GM12892 (cell line): ENCODE measurements around the gene FERMT3.

Experiments
- POLR2A ChIP-seq: IDR thresholded peaks from 2 replicates; pipeline ENCODE4 v1.6.1; 2011; ENCODE audit warnings: low read depth, low read length, control low read depth
- POLR2AphosphoS5 ChIP-seq: IDR thresholded peaks from 2 replicates; pipeline ENCODE4 v1.6.1; 2011; ENCODE audit warnings: low read depth, low read length, control low read depth
- TAF1 ChIP-seq: IDR thresholded peaks from 2 replicates; pipeline ENCODE4 v1.6.1; 2011; ENCODE audit warnings: low read depth, mild to moderate bottlenecking, control low read depth, low read length, borderline replicate concordance

DNA sequence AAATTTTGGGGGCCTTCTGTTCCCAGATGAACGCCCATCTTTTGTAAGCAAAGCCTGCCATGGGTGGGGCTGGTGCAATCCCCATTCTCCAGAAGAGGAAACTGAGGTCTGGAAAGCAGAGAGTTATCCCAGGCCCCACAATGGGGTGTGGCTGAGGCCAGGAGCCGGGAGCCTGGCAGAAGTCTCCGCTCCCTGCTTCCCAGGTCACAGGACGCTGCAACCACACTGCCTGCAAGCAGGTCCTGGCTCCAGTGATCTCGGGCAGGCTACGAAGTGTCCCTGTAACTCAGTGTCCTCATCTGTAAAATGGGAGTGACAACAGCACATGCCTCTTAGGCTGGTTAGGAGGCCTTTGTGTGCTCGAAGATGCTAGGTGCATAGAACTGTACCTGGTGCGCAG lies 46.5 kb downstream of the FERMT3 start:
- TF ChIP-seq TAF1 (no peak), POLR2AphosphoS5 (no peak), POLR2A (no peak)
